Panc1 (cell line): ENCODE data around the gene KASH5.

Experiments used
- POLR2AphosphoS5 ChIP-seq: IDR thresholded peaks from 2 replicates; pipeline ENCODE4 v1.6.1; 2012; ENCODE audit warnings: mild to moderate bottlenecking, low read depth, low read length, moderate library complexity
- SIN3A ChIP-seq: IDR thresholded peaks from 2 replicates; pipeline ENCODE4 v1.6.1; 2012; ENCODE audit warnings: low read depth, mild to moderate bottlenecking, low read length, moderate library complexity, borderline replicate concordance; ENCODE audit not compliant: insufficient read depth
- TF ChIP-seq, protein P1 (sequence below), 2 experiments: IDR thresholded peaks; 2 replicates each; pipeline ENCODE4 v1.6.1; 2011 to 2012; ENCODE audit warnings: low read depth in 2 of 2, control low read depth in 1 of 2, low read length in 1 of 2, mild to moderate bottlenecking in 1 of 2, moderate library complexity in 1 of 2; ENCODE audit not compliant: insufficient read depth in 1 of 2
- TF ChIP-seq, protein P2 (sequence below): fragments of 450-650 bp; IDR thresholded peaks from 2 replicates; pipeline ENCODE4 v1.5.1; 2017; ENCODE audit warnings: mild to moderate bottlenecking

DNA sequence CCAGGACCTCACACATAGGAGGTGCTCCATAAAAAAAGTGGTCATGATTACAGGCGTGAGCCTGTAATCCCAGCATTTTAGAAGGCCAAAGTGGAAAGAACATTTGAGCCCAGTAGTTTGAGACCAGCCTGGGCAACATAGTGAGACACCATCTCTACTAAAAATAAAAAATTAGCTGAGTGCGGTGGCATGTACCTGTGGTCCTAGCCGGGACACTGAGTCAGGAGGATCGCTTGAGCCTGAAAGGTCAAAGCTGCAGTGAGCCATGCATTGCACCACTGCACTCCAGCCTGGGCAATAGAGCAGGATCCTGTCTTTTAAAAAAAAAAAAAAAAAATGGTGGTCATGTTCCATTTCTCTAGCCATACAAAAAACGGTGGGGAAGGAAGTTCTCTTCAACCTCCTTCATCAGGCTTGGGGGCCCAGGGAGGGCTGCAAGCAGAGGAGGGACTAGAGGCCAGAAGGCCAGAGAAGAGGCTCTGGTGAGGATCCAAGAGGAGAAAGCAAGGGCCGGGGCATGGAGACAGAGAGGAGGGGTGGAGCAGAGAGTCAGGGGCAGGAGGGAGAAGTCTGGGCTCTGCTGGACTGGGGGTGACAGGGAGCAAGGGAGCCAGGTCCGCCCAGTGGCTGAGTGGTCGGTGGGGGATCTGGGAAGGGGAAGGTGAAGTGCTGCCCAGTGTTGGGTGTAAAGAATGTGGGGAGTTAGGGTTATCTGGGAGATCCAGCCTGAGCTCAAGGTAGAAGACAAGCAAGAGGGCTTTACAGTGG lies 8.9 kb downstream of the KASH5 start:
- TF ChIP-seq, protein P1, sequence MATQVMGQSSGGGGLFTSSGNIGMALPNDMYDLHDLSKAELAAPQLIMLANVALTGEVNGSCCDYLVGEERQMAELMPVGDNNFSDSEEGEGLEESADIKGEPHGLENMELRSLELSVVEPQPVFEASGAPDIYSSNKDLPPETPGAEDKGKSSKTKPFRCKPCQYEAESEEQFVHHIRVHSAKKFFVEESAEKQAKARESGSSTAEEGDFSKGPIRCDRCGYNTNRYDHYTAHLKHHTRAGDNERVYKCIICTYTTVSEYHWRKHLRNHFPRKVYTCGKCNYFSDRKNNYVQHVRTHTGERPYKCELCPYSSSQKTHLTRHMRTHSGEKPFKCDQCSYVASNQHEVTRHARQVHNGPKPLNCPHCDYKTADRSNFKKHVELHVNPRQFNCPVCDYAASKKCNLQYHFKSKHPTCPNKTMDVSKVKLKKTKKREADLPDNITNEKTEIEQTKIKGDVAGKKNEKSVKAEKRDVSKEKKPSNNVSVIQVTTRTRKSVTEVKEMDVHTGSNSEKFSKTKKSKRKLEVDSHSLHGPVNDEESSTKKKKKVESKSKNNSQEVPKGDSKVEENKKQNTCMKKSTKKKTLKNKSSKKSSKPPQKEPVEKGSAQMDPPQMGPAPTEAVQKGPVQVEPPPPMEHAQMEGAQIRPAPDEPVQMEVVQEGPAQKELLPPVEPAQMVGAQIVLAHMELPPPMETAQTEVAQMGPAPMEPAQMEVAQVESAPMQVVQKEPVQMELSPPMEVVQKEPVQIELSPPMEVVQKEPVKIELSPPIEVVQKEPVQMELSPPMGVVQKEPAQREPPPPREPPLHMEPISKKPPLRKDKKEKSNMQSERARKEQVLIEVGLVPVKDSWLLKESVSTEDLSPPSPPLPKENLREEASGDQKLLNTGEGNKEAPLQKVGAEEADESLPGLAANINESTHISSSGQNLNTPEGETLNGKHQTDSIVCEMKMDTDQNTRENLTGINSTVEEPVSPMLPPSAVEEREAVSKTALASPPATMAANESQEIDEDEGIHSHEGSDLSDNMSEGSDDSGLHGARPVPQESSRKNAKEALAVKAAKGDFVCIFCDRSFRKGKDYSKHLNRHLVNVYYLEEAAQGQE (IDR thresholded peaks at IDR 0.05; ENCODE audit: insufficient read depth in 1 of 2, low read depth in 2 of 2, low read length in 1 of 2), result no peak
- TF ChIP-seq, protein P2, sequence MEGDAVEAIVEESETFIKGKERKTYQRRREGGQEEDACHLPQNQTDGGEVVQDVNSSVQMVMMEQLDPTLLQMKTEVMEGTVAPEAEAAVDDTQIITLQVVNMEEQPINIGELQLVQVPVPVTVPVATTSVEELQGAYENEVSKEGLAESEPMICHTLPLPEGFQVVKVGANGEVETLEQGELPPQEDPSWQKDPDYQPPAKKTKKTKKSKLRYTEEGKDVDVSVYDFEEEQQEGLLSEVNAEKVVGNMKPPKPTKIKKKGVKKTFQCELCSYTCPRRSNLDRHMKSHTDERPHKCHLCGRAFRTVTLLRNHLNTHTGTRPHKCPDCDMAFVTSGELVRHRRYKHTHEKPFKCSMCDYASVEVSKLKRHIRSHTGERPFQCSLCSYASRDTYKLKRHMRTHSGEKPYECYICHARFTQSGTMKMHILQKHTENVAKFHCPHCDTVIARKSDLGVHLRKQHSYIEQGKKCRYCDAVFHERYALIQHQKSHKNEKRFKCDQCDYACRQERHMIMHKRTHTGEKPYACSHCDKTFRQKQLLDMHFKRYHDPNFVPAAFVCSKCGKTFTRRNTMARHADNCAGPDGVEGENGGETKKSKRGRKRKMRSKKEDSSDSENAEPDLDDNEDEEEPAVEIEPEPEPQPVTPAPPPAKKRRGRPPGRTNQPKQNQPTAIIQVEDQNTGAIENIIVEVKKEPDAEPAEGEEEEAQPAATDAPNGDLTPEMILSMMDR, result no peak
- TF ChIP-seq SIN3A (no peak), POLR2AphosphoS5 (no peak)
